ENCODE measurements around the gene HSPA1A. TPM values are rescaled to one million over a fixed set of nuclear protein-coding genes. Genes with fewer than 3 reads are reported as not detected.

The HSPA1A gene
- total RNA-seq, 4 donors from 2014 or later: 100 to 210 (median 165) TPM

- TF ChIP-seq, protein P1, sequence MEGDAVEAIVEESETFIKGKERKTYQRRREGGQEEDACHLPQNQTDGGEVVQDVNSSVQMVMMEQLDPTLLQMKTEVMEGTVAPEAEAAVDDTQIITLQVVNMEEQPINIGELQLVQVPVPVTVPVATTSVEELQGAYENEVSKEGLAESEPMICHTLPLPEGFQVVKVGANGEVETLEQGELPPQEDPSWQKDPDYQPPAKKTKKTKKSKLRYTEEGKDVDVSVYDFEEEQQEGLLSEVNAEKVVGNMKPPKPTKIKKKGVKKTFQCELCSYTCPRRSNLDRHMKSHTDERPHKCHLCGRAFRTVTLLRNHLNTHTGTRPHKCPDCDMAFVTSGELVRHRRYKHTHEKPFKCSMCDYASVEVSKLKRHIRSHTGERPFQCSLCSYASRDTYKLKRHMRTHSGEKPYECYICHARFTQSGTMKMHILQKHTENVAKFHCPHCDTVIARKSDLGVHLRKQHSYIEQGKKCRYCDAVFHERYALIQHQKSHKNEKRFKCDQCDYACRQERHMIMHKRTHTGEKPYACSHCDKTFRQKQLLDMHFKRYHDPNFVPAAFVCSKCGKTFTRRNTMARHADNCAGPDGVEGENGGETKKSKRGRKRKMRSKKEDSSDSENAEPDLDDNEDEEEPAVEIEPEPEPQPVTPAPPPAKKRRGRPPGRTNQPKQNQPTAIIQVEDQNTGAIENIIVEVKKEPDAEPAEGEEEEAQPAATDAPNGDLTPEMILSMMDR (IDR thresholded peaks at IDR 0.05; ENCODE audit: low read depth): no peak
Measured at GRCh38 chr6:31842053-31842452, 26.7 kb downstream of the HSPA1A start.

- TF ChIP-seq, protein P1 (IDR thresholded peaks at IDR 0.05; ENCODE audit: low read depth): no peak
Measured at GRCh38 chr6:31844507-31844906, 29.2 kb downstream of the HSPA1A start.

DNA sequence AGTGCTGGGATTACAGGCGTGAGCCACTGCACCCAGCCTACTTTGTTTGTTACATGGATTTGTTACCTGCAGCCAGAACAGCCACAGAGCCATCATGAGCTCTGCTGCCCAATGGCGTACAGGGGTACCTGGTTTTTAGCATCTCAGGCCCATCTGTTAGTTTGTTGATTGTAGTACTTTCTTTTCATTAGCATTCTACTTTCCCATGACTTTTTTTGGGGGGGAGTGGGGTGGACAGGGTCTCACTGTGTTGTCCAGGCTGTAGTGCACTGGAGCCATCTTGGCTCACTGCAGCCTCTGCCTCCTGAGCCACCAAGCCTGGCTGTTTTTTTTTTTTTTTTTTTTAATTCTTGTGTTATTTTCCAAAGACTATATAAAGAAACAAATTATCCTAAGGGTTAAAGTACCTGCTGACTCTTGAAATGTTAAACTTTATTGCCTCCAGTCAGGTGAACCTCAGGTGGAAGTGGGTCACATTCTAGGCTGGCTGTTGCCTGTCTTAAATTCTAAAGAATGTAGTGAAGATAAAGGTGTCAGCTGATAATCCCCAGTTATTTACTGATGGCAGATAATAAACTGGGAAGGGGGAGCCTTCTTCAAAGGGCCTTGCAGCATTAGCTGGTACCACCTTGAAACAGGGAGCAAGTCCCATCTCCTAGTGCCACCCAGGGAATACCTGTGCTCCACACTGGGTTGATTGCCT, 32.1 kb downstream of the HSPA1A start:
- TF ChIP-seq, protein P1 (IDR thresholded peaks at IDR 0.05; ENCODE audit: low read depth): no peak

- TF ChIP-seq, protein P1 (IDR thresholded peaks at IDR 0.05; ENCODE audit: low read depth): no peak
Measured at GRCh38 chr6:31850765-31851484, 35.6 kb downstream of the HSPA1A start.

DNA sequence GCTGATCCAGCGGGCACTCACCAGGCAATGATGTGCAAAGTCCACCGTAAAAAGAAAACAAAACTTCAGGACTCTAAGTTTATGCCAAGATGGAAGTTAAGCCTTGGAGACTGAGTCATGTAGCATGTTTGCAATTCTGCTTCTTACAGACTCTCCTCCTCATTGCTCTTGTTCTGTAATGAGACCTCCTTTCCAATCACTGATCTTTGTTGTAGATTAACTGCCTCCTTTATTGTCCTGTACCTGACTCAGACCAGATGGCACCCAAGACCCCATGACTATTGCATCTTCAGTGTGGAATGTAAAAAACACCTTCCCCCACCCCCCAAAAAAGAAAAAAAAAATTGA, 36.1 kb downstream of the HSPA1A start:
- TF ChIP-seq, protein P1 (IDR thresholded peaks at IDR 0.05; ENCODE audit: low read depth): no peak

- TF ChIP-seq, protein P1 (IDR thresholded peaks at IDR 0.05; ENCODE audit: low read depth): no peak
Measured at GRCh38 chr6:31858707-31859106, 43.4 kb downstream of the HSPA1A start.

DNA sequence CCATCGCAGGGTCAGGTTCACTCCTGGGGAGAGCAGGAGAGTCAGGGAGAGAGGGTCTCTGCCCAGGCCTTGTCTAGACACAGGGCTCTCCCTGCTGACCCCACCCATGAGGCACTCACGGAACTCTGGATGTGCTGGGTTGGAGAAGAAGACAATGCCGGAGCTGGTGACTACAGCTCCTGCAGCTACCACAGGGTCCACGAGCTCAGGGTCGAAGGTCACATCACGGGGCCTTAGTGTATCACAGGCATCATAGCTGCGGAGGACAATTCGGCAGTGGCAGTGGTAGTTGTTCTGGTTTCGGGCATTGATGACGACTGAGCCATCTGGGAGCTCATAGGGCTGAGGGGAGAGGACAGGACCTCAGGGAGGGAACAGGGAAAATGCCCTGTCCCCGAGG, 44.6 kb downstream of the HSPA1A start:
- TF ChIP-seq, protein P1 (IDR thresholded peaks at IDR 0.05; ENCODE audit: low read depth): no peak

Measured in subcutaneous adipose tissue (tissue), 4 donors.